Umbilical cord (tissue), 1 donor: ENCODE data around the gene OR10D3. TPM values are rescaled to one million over a fixed set of nuclear protein-coding genes. Genes with fewer than 3 reads are reported as not detected.

Experiments used
- total RNA-seq: library from RNA; depleted of rRNA; stranded (reverse); fragments of >200 nt; gene quantifications from one replicate; pipeline ENCODE4 v1.2.3, GENCODE V29; 2014; ENCODE audit warnings: low replicate concordance; ENCODE audit not compliant: insufficient read depth

OR10D3 gene
- total RNA-seq, 1 donor from 2014 or later = 0.24 TPM

Other genes starting within 250 kb of the OR10D3 start
- 7.2 TPM for gene OR4D5, start 243.7 kb upstream of the OR10D3 start, total RNA-seq
- 1.2 TPM for gene OR6T1, start 239.5 kb upstream of the OR10D3 start, total RNA-seq
- 2.2 TPM for gene OR10S1, start 205.6 kb upstream of the OR10D3 start, total RNA-seq
- 1.9 TPM for gene OR10G6, start 188.2 kb upstream of the OR10D3 start, total RNA-seq
- 2.4 TPM for gene OR10G4, start 170.3 kb upstream of the OR10D3 start, total RNA-seq
- gene OR10G9, start 160.3 kb upstream of the OR10D3 start, total RNA-seq = 5.3 TPM
- not detected for gene OR10G8, start 156.5 kb upstream of the OR10D3 start, total RNA-seq
- 4.1 TPM for gene OR10G7, start 142.0 kb upstream of the OR10D3 start, total RNA-seq
- gene VWA5A, start 67.9 kb upstream of the OR10D3 start, total RNA-seq = 19.7 TPM
- 1.9 TPM for gene OR8G1, start 57.8 kb downstream of the OR10D3 start, total RNA-seq
- gene OR8G5, start 73.0 kb downstream of the OR10D3 start, total RNA-seq = not detected
- gene OR8D1, start 130.6 kb downstream of the OR10D3 start, total RNA-seq = 7.9 TPM
- 1.4 TPM for gene OR8D2, start 136.9 kb downstream of the OR10D3 start, total RNA-seq
- not detected for gene OR8B2, start 201.2 kb downstream of the OR10D3 start, total RNA-seq
- not detected for gene OR8B3, start 215.7 kb downstream of the OR10D3 start, total RNA-seq
- not detected for gene OR8B4, start 241.5 kb downstream of the OR10D3 start, total RNA-seq